Stimulated activated CD4-positive, alpha-beta T cell treated with anti-CD3 and anti-CD28 coated beads, Interleukin-2, amount 100 ng/mL, for 48 hours (primary cell): Measurements from ENCODE around the gene RABGAP1L.
"Not testable (repeated sequence)": the region's sequence is repeated elsewhere in the genome, so short reads cannot be mapped to it uniquely, and the experiment has no call there.

Experiments used
- DNase-seq, 2 donors: peaks; one replicate each; pipeline ENCODE4 v3.0.0-alpha.2; 2020

The RABGAP1L gene

GRCh38 chr1:174159252-174160108 lies at the start of gene RABGAP1L:
RABGAP1L (plus strand) TSS chr1:174159520.
- DNase-seq, result peak; percentile 82 to 83

- no peak for DNase-seq
Observed at GRCh38 chr1:174110053-174110452, 49.3 kb upstream of the RABGAP1L start.

- DNase-seq, result no peak
Observed at GRCh38 chr1:174112489-174113162, 46.7 kb upstream of the RABGAP1L start.

- no peak for DNase-seq
Observed at GRCh38 chr1:174114106-174114505, 45.2 kb upstream of the RABGAP1L start.

GRCh38 chr1:174114788-174115448 lies 44.4 kb upstream of the RABGAP1L start:
- DNase-seq, result peak; percentile 7 to 31

GRCh38 chr1:174116042-174116441 lies 43.3 kb upstream of the RABGAP1L start:
- DNase-seq, result no peak

GRCh38 chr1:174118751-174119150 lies 40.6 kb upstream of the RABGAP1L start:
- no peak for DNase-seq

DNA sequence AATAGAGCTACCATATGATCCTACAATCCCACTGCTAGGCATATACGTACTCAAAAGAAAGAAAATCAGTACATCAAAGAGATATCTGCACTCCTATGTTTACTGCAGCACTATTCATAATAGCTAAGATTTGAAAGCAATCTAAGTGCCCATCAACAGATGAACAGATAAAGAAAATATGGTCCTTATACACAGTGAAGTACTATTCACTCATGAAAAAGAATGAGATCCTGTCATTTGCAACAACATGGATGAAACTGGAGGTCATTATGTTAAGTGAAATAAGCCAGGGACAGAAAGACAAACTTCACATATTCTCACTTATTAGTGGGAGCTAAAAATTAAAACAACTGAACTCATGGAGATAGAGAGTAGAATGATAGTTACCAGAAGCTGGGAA lies 37.0 kb upstream of the RABGAP1L start:
- not testable (repeated sequence) for DNase-seq

GRCh38 chr1:174123843-174124242 lies 35.5 kb upstream of the RABGAP1L start:
- no peak for DNase-seq

DNA sequence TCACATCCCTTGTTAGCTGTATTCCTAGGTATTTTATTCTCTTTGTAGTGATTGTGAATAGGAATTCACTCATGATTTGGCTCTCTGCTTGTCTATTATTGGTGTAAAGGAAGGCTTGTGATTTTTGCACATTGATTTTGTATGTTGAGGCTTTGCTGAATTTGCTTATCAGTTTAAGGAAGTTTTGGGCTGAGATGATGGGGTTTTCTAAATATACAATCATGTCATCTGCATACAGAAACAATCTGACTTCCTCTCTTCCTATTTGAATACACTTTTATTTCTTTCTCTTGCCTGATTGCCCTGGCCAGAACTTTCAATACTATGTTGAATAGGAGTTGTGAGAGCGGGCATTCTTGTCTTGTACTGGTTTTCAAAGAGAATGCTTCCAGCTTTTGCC lies 32.1 kb upstream of the RABGAP1L start:
- not testable (repeated sequence) for DNase-seq

- no peak for DNase-seq
Observed at GRCh38 chr1:174131032-174131638, 28.2 kb upstream of the RABGAP1L start.

GRCh38 chr1:174134003-174134659 lies 25.2 kb upstream of the RABGAP1L start:
- no peak for DNase-seq

GRCh38 chr1:174135211-174135610 lies 24.1 kb upstream of the RABGAP1L start:
- no peak for DNase-seq

- DNase-seq, result no peak
Observed at GRCh38 chr1:174136714-174137113, 22.6 kb upstream of the RABGAP1L start.

DNA sequence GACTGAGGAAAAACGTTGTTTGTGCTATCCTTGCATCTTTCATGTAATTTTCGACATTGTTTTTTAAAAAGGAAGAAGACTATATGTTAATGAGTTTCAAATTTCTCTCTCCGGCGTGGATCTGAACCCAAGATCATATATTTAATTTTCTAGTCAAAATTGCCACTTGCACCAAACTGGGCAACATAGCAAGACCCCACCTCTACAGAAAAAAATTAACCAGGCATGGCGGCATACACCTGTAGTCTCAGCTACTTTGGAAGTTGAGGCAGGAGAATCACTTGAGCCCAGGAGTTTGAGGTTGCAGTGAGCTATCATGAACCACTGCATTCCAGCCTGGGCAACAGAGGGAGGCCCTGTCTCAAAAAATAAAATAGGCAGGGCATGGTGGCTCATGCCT lies 16.5 kb upstream of the RABGAP1L start:
- DNase-seq, result no peak

DNA sequence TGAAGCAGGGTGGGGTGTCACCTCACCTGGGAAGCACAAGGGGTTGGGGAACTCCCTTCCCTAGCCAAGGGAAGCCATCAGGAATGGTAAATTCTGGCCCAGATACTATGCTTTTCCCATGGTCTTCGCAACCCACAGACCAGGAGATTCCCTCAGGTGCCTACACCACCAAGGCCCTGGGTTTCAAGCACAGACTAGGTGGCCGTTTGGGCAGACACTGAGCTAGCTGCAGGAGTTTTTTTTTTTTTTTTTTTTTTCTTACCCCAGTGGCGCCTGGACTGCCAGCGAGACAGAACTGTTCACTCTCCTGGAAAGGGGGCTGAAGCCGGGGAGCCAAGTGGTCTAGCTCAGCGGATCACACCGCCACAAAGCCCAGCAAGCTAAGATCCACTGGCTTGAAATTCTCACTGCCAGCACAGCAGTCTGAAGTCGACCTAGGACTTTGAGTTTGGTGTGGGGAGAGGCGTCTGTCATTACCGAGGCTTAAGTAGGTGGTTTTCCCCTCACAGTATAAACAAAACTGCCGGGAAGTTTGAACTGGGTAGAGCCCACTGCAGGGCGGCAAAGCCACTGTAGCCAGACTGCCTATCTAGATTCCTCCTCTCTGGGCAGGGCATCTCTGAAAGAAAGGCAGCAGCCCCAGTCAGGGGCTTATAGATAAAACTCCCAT lies 15.5 kb upstream of the RABGAP1L start:
- DNase-seq, result not testable (repeated sequence)

GRCh38 chr1:174144397-174144783 lies 14.9 kb upstream of the RABGAP1L start:
- DNase-seq, result not testable (repeated sequence)

DNA sequence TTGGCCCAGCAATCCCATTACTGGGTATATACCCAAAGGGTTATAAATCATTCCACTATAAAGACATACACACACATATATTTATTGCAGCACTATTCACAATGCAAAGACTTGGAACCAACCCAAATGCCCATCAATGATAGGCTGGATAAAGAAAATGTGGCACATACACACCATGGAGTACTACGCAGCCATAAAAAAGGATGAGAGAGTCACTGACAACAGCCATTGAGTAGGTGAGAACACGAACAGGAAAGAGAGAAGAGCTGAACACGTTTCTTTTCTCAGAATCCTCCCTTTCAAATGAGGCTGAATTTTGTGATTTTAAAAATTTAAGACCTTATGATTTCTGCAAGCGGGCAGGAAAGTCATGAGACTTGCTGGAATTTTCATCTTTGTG lies 10.1 kb upstream of the RABGAP1L start:
- DNase-seq, result no peak

- no peak for DNase-seq
Observed at GRCh38 chr1:174150499-174150898, 8.8 kb upstream of the RABGAP1L start.

DNA sequence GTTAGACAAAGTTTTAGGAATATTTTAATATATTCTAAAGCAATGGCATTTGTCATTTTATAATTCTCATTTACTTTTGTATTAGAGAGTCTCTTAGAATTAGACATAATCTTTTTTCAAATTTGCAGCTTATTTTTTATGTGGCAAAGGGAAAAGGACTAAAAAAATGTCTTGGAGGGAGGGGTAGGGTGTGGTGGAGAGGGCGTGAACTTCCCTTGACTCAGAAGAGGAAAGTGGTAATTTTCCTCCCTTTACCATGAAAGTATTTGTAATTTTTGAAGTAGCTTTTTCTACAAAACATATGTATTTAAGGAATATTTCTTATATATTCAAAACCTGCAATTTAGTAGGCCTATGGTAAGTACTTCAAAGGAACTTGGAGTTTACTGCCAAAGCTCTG lies 6.9 kb upstream of the RABGAP1L start:
- DNase-seq, result no peak

DNA sequence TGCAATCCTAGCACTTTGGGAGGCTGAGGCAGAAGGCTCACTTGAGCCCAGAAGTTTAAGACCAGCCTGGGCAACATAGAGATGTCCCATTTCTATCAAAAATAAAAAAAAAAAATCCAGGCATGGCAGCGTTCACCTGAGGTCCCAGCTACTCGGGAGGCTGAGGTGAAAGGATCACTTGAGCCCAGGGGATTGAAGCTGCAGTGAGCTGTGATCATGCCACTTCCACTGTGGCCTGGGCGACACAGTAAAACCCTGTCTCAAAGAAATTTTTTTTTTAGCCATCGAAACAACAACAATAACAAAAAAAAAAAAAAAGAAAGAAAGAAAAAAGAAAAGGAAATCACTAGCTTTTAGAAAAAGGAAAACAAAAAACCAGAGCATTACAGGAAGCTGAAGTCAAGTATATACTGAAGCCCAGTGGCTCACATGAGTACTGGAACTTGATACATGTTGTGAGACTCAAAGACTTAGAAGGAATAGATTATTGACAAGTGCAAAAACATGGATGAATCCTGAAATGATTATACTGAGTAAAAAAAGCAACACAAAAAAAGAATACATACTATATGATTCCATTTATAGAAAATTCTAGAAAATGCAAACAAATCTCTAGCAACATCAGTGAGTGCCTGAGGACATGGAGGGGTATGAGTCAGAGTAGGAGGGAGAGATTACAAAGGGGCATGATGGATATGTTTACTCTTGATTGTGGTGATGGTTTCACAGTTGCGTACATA lies 6.1 kb upstream of the RABGAP1L start:
- no peak for DNase-seq

- no peak for DNase-seq
Observed at GRCh38 chr1:174153825-174154107, 5.6 kb upstream of the RABGAP1L start.
